Measurements from ENCODE around the gene STYXL1.
"Not testable (repeated sequence)": the region's sequence is repeated elsewhere in the genome, so short reads cannot be mapped to it uniquely, and the experiment has no call there.

Gene STYXL1

DNA sequence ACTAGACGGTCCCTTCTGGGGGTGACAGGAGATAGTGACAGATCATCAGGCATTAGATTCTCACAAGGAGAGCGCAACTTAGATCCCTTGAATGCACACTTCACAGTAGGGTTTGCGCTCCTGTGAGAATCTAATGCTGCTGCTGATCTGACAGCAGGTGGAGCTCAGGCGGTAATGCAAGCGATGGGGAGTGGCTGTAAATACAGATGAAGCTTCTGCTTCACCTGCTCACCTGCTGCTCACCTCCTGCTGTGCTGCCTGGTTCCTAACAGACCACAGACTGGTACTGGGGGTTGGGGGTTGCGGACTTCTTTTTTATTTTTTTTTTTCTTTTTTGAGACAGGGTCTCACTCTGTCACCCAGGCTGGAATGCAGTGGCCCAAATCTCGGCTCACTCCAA is 18.1 kb downstream of the STYXL1 start:
- not testable (repeated sequence) for H3K9me2 ChIP-seq (replicated peaks; ENCODE audit: low read depth, low read length); H3K27me3 ChIP-seq (ENCODE audit: insufficient read depth, low read length, poor library complexity, severe bottlenecking); H3K9me3 ChIP-seq (ENCODE audit: insufficient read depth, low read depth, low read length); H3K4me1 ChIP-seq (ENCODE audit: insufficient read depth, low read length, poor library complexity, severe bottlenecking); H3K4me2 ChIP-seq (ENCODE audit: low read depth, low read length, poor library complexity, severe bottlenecking); H3F3A ChIP-seq (ENCODE audit: low read depth); H3K9ac ChIP-seq (ENCODE audit: low read depth, low read length, poor library complexity, severe bottlenecking); H3K79me2 ChIP-seq (ENCODE audit: insufficient read depth, low read length); H4K20me1 ChIP-seq (ENCODE audit: insufficient read depth, low read length, poor library complexity, severe bottlenecking); H3K36me3 ChIP-seq (ENCODE audit: insufficient read depth, low read length); H2AFZ ChIP-seq (ENCODE audit: low read length); H3K4me3 ChIP-seq (ENCODE audit: low read length, poor library complexity, severe bottlenecking)
- TF ChIP-seq, protein P1, sequence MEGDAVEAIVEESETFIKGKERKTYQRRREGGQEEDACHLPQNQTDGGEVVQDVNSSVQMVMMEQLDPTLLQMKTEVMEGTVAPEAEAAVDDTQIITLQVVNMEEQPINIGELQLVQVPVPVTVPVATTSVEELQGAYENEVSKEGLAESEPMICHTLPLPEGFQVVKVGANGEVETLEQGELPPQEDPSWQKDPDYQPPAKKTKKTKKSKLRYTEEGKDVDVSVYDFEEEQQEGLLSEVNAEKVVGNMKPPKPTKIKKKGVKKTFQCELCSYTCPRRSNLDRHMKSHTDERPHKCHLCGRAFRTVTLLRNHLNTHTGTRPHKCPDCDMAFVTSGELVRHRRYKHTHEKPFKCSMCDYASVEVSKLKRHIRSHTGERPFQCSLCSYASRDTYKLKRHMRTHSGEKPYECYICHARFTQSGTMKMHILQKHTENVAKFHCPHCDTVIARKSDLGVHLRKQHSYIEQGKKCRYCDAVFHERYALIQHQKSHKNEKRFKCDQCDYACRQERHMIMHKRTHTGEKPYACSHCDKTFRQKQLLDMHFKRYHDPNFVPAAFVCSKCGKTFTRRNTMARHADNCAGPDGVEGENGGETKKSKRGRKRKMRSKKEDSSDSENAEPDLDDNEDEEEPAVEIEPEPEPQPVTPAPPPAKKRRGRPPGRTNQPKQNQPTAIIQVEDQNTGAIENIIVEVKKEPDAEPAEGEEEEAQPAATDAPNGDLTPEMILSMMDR (conservative IDR thresholded peaks at IDR 0.05; ENCODE audit: low read length), result 0 out of 2 replicates have a peak, but pooled peaks have one; percentile 16

DNA sequence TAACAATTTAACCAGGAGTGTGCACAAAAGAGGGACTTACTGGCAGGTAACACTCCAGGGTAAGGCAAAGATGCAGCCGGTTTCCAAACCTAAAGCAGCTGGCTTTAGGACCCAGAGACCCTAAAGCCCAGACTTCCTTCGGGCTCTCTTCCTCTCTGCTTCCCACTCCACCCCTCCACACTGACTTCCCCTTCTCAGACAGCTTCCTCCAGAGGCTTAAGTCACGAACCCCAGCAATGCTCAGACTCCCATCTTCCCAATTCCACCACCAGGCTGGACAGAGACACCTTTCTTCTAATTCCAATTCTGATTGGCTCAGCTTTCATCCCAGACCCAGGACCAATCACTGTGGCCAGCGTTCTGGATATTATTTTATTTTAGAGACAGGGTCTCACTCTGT is 24.8 kb downstream of the STYXL1 start:
- H2AFZ ChIP-seq (ENCODE audit: low read length), result 0 out of 2 replicates have a peak overlapping the region, but pooled peaks have one; percentile 21

DNA sequence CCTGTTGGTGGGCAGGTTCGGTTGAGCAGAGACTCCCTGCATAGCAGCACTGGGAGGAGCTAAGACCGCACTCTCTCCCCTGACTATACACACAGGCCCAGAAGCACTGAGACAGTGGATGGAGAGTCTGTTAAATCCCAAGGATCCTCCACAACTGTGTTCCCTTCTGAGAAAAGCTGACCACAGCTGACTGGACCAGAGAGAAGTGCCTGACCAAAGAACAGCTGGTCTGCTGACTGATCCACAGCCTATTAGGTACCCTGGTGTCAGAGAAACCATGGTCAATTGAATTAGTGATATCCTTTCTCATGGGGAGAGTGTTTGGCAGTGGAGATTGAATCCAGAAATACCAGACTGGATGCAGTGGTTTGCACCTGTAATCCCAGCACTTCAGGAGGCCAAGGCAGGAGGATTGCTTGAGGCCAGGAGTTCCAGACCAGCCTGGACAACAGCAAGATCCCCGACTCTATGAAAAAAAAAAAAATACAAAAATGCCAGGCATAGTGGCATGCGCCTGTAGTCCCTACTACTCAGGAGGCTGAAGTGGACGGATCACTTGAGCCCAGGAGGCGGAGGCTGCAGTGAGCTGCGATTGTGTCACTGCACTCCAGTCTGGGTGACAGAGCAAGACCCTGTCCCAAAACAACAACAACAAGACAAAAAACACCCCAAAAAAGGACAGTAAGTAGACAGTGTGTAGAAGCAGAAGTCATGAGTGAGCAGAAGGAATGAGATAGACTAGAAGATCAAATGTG is 25.6 kb downstream of the STYXL1 start:
- Histone ChIP-seq H3K79me2 (ENCODE audit: insufficient read depth, low read length) (no peaks in the 10 kb centered on the region), H3K4me3 (ENCODE audit: low read length, poor library complexity, severe bottlenecking) (no peak overlapping the region), H3K27me3 (ENCODE audit: insufficient read depth, low read length, poor library complexity, severe bottlenecking) (no peaks in the 10 kb centered on the region), H3K36me3 (ENCODE audit: insufficient read depth, low read length) (no peaks in the 10 kb centered on the region; the same call in 1 of the 2 replicates), H3K9me2 (replicated peaks; ENCODE audit: low read depth, low read length) (no peaks in the 10 kb centered on the region), H3K4me2 (ENCODE audit: low read depth, low read length, poor library complexity, severe bottlenecking) (no peak overlapping the region), H2AFZ (ENCODE audit: low read length) (no peak overlapping the region), H3K9ac (ENCODE audit: low read depth, low read length, poor library complexity, severe bottlenecking) (peak overlapping the region; percentile 14), H3K9me3 (ENCODE audit: insufficient read depth, low read depth, low read length) (no peaks in the 10 kb centered on the region), H3F3A (ENCODE audit: low read depth) (no peaks in the 10 kb centered on the region), H3K4me1 (ENCODE audit: insufficient read depth, low read length, poor library complexity, severe bottlenecking) (peaks cover 12% of the 10 kb centered on the region), H4K20me1 (ENCODE audit: insufficient read depth, low read length, poor library complexity, severe bottlenecking) (no peaks in the 10 kb centered on the region)
- no peak for TF ChIP-seq EZH2phosphoT487 (IDR thresholded peaks at IDR 0.05; ENCODE audit: borderline replicate concordance)
- TF ChIP-seq, protein P1 (conservative IDR thresholded peaks at IDR 0.05; ENCODE audit: low read length), result no peak

More for the DNA sequence above, 24.8 kb downstream of the STYXL1 start:
- H4K20me1 ChIP-seq (ENCODE audit: insufficient read depth, low read length, poor library complexity, severe bottlenecking), result no peaks in the 10 kb centered on the region
- no peak overlapping the region for H3K4me3 ChIP-seq (ENCODE audit: low read length, poor library complexity, severe bottlenecking)
- H3K4me1 ChIP-seq (ENCODE audit: insufficient read depth, low read length, poor library complexity, severe bottlenecking), result peaks cover 12% of the 10 kb centered on the region
- H3K79me2 ChIP-seq (ENCODE audit: insufficient read depth, low read length), result no peaks in the 10 kb centered on the region
- no peaks in the 10 kb centered on the region for H3K27me3 ChIP-seq (ENCODE audit: insufficient read depth, low read length, poor library complexity, severe bottlenecking)
- H3K36me3 ChIP-seq (ENCODE audit: insufficient read depth, low read length), result no peaks in the 10 kb centered on the region; the same call in 1 of the 2 replicates
- no peaks in the 10 kb centered on the region for H3K9me3 ChIP-seq (ENCODE audit: insufficient read depth, low read depth, low read length)
- H3K9me2 ChIP-seq (replicated peaks; ENCODE audit: low read depth, low read length), result no peaks in the 10 kb centered on the region
- TF ChIP-seq, protein P1 (conservative IDR thresholded peaks at IDR 0.05; ENCODE audit: low read length), result no peak
- no peak for TF ChIP-seq EZH2phosphoT487 (IDR thresholded peaks at IDR 0.05; ENCODE audit: borderline replicate concordance)
- H3K4me2 ChIP-seq (ENCODE audit: low read depth, low read length, poor library complexity, severe bottlenecking), result peak overlapping the region; percentile 9
- peak overlapping the region; percentile 14 for H3K9ac ChIP-seq (ENCODE audit: low read depth, low read length, poor library complexity, severe bottlenecking)
- H3F3A ChIP-seq (ENCODE audit: low read depth), result no peaks in the 10 kb centered on the region

Data from Loucy (cell line).